Measurements from ENCODE around the gene UXT. TPM values are rescaled to one million over a fixed set of nuclear protein-coding genes. Genes with fewer than 3 reads are reported as not detected.
"Not testable (repeated sequence)": the region's sequence is repeated elsewhere in the genome, so short reads cannot be mapped to it uniquely, and the experiment has no call there.

Gene UXT
- polyA plus RNA-seq, 1 donor (not counting 4 experiments of a cell fraction or from before 2014, with no cell fraction given), result 87.4 TPM

DNA sequence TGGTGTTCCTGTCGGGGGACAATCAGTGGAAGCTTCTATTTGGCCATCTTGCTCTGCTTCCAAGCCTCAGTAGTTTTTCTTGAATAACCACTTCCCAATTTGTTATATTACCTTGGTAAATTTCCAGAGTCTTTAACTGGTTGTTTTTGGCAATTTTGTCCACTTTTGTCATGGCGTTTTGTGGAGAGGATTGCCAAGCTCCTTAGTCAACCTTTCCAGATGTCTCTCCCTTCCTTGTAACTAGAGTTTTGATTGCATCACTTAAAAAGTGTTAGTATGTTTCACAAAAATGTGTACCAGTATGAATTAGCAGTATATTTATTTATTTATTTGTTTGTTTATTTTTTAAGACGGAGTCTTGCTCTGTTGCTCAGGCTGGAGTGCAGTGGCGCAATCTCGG is 15.8 kb upstream of the UXT start:
- no peaks in the 10 kb centered on the region for H3K79me2 ChIP-seq (ENCODE audit: control insufficient read depth, insufficient read depth, low read length)
- dilution Hi-C loops (cut with MboI; ENCODE audit: extremely low pct_ligation_motif_present, low sequenced_read_pairs), result no loop called here
- no peaks in the 10 kb centered on the region for H3K9me1 ChIP-seq (ENCODE audit: control insufficient read depth, extremely low read depth, insufficient read depth, low read length)
- FAIRE-seq (no peak), DNase-seq (ENCODE audit: low read depth, low spot score) (no peak)
- peaks cover 6% of the 10 kb centered on the region for H3K4me1 ChIP-seq (ENCODE audit: control insufficient read depth, extremely low read depth, insufficient read depth, low read length)
- no peak overlapping the region for H3K9ac ChIP-seq (ENCODE audit: control insufficient read depth, extremely low read depth, insufficient read depth, low read length)
- no peak overlapping the region for H3K4me2 ChIP-seq (ENCODE audit: control insufficient read depth, extremely low read depth, insufficient read depth, low read depth, low read length)
- no peaks in the 10 kb centered on the region for H4K20me1 ChIP-seq (ENCODE audit: control insufficient read depth, extremely low read depth, insufficient read depth, low read length)
- H3K27me3 ChIP-seq (ENCODE audit: control insufficient read depth, extremely low read depth, insufficient read depth, low read length), result no peaks in the 10 kb centered on the region
- no peak overlapping the region for H3K27ac ChIP-seq (ENCODE audit: control insufficient read depth, insufficient read depth, low read length)
- H3K9me3 ChIP-seq (ENCODE audit: control insufficient read depth, low read depth, low read length), result no peaks in the 10 kb centered on the region
- H3K36me3 ChIP-seq (ENCODE audit: control insufficient read depth in 2 of 2, extremely low read depth in 1 of 2, insufficient read depth in 2 of 2, low read length in 2 of 2), result no peaks in the 10 kb centered on the region
- H3K4me3 ChIP-seq (ENCODE audit: control insufficient read depth in 2 of 3, extremely low read depth in 1 of 3, insufficient read depth in 2 of 3, low read depth in 1 of 3, low read length in 3 of 3), result no peak overlapping the region
- no peak overlapping the region for H2AFZ ChIP-seq (ENCODE audit: control insufficient read depth, low read length)
- TF ChIP-seq, protein P1, sequence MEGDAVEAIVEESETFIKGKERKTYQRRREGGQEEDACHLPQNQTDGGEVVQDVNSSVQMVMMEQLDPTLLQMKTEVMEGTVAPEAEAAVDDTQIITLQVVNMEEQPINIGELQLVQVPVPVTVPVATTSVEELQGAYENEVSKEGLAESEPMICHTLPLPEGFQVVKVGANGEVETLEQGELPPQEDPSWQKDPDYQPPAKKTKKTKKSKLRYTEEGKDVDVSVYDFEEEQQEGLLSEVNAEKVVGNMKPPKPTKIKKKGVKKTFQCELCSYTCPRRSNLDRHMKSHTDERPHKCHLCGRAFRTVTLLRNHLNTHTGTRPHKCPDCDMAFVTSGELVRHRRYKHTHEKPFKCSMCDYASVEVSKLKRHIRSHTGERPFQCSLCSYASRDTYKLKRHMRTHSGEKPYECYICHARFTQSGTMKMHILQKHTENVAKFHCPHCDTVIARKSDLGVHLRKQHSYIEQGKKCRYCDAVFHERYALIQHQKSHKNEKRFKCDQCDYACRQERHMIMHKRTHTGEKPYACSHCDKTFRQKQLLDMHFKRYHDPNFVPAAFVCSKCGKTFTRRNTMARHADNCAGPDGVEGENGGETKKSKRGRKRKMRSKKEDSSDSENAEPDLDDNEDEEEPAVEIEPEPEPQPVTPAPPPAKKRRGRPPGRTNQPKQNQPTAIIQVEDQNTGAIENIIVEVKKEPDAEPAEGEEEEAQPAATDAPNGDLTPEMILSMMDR (optimal IDR thresholded peaks at IDR 0.05 in 1 of 3, IDR thresholded peaks at IDR 0.05 in 1 of 3, conservative IDR thresholded peaks at IDR 0.05 in 1 of 3; ENCODE audit: extremely low read depth in 1 of 3, insufficient read depth in 2 of 3, low read length in 3 of 3), result no peak
- TF ChIP-seq EZH2 (IDR thresholded peaks at IDR 0.05; ENCODE audit: low read length), result no peak

- H3K4me2 ChIP-seq (ENCODE audit: control insufficient read depth, extremely low read depth, insufficient read depth, low read depth, low read length); H3K27ac ChIP-seq (ENCODE audit: control insufficient read depth, insufficient read depth, low read length); dilution Hi-C loops (cut with MboI; ENCODE audit: extremely low pct_ligation_motif_present, low sequenced_read_pairs); H3K79me2 ChIP-seq (ENCODE audit: control insufficient read depth, insufficient read depth, low read length); H4K20me1 ChIP-seq (ENCODE audit: control insufficient read depth, extremely low read depth, insufficient read depth, low read length); H3K4me3 ChIP-seq (ENCODE audit: control insufficient read depth in 2 of 3, extremely low read depth in 1 of 3, insufficient read depth in 2 of 3, low read depth in 1 of 3, low read length in 3 of 3); H2AFZ ChIP-seq (ENCODE audit: control insufficient read depth, low read length); H3K9ac ChIP-seq (ENCODE audit: control insufficient read depth, extremely low read depth, insufficient read depth, low read length); DNase-seq (ENCODE audit: low read depth, low spot score); FAIRE-seq; H3K9me1 ChIP-seq (ENCODE audit: control insufficient read depth, extremely low read depth, insufficient read depth, low read length); H3K36me3 ChIP-seq (ENCODE audit: control insufficient read depth in 2 of 2, extremely low read depth in 1 of 2, insufficient read depth in 2 of 2, low read length in 2 of 2); H3K27me3 ChIP-seq (ENCODE audit: control insufficient read depth, extremely low read depth, insufficient read depth, low read length); H3K4me1 ChIP-seq (ENCODE audit: control insufficient read depth, extremely low read depth, insufficient read depth, low read length); H3K9me3 ChIP-seq (ENCODE audit: control insufficient read depth, low read depth, low read length): not testable (repeated sequence)
These were observed 6.8 kb upstream of the UXT start for GRCh38 chrX:47665797-47666196.

GRCh38 chrX:47664737-47665136 is 5.8 kb upstream of the UXT start:
- Histone ChIP-seq H2AFZ (ENCODE audit: control insufficient read depth, low read length) (no peak overlapping the region), H3K27me3 (ENCODE audit: control insufficient read depth, extremely low read depth, insufficient read depth, low read length) (no peaks in the 10 kb centered on the region), H3K9me3 (ENCODE audit: control insufficient read depth, low read depth, low read length) (no peaks in the 10 kb centered on the region), H3K9ac (ENCODE audit: control insufficient read depth, extremely low read depth, insufficient read depth, low read length) (no peak overlapping the region), H4K20me1 (ENCODE audit: control insufficient read depth, extremely low read depth, insufficient read depth, low read length) (no peaks in the 10 kb centered on the region), H3K4me2 (ENCODE audit: control insufficient read depth, extremely low read depth, insufficient read depth, low read depth, low read length) (no peak overlapping the region), H3K36me3 (ENCODE audit: control insufficient read depth in 2 of 2, extremely low read depth in 1 of 2, insufficient read depth in 2 of 2, low read length in 2 of 2) (no peaks in the 10 kb centered on the region), H3K79me2 (ENCODE audit: control insufficient read depth, insufficient read depth, low read length) (no peaks in the 10 kb centered on the region), H3K27ac (ENCODE audit: control insufficient read depth, insufficient read depth, low read length) (no peak overlapping the region), H3K4me3 (ENCODE audit: control insufficient read depth in 2 of 3, extremely low read depth in 1 of 3, insufficient read depth in 2 of 3, low read depth in 1 of 3, low read length in 3 of 3) (no peak overlapping the region), H3K4me1 (ENCODE audit: control insufficient read depth, extremely low read depth, insufficient read depth, low read length) (peaks cover 5% of the 10 kb centered on the region), H3K9me1 (ENCODE audit: control insufficient read depth, extremely low read depth, insufficient read depth, low read length) (no peaks in the 10 kb centered on the region)
- no peak for DNase-seq (ENCODE audit: low read depth, low spot score)
- TF ChIP-seq EZH2 (IDR thresholded peaks at IDR 0.05; ENCODE audit: low read length), result no peak
- TF ChIP-seq, protein P1 (optimal IDR thresholded peaks at IDR 0.05 in 1 of 3, IDR thresholded peaks at IDR 0.05 in 1 of 3, conservative IDR thresholded peaks at IDR 0.05 in 1 of 3; ENCODE audit: extremely low read depth in 1 of 3, insufficient read depth in 2 of 3, low read length in 3 of 3), result no peak
- dilution Hi-C loops (cut with MboI; ENCODE audit: extremely low pct_ligation_motif_present, low sequenced_read_pairs), result no loop called here
- FAIRE-seq, result no peak
